ENCODE measurements around the gene ITGB3BP.
"Not testable (repeated sequence)": the region's sequence is repeated elsewhere in the genome, so short reads cannot be mapped to it uniquely, and the experiment has no call there.

Gene ITGB3BP

GRCh38 chr1:63501256-63501655, 21.8 kb downstream of the ITGB3BP start:
- no peak for DNase-seq

- no peak for DNase-seq
These were observed 24.9 kb downstream of the ITGB3BP start for GRCh38 chr1:63498106-63498505.

DNA sequence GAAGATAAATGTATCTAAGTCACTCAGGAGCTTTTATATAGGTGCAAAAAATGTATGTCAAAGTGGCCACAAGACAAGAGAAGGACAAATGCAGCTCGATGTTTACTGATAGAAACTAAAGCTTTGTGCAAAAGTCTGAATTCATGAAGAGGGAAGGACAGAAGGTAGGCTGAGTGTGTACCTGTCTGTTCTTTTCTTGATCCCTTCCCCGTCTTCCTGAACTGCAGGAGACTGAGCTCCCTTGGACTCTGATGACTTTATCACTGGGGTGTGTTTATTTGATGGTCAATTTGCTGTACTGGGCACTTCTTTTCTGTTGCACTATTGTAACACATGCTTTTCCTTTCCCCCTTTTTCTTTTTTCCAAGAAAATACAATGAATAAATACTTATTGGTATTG, 25.4 kb downstream of the ITGB3BP start:
- no peak for DNase-seq

GRCh38 chr1:63487336-63488065, 35.5 kb downstream of the ITGB3BP start:
- DNase-seq: no peak

- DNase-seq: no peak
These were observed 36.4 kb downstream of the ITGB3BP start for GRCh38 chr1:63486629-63487028.

GRCh38 chr1:63480057-63480456, 43.0 kb downstream of the ITGB3BP start:
- no peak for DNase-seq

DNA sequence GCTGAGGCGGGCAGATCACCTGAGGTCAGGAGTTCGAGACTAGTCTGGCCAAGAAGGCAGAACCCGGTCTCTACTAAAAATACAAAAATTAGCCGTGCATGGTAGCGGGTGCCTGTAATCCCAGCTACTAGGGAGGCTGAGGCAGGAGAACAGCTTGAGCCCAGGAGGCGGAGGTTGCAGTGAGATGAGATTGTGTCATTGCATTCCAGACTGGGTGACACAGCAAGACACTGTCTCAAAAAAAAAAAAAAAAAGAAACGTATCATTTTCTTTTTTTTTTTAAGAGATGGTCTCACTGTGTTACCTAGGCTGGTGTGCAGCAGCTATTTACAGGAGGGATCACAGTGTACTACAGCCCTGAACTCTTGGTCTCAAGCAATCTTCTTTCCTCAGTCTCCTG, 47.3 kb downstream of the ITGB3BP start:
- no peak for DNase-seq

- not testable (repeated sequence) for DNase-seq
These were observed 54.3 kb downstream of the ITGB3BP start for GRCh38 chr1:63468683-63469082.

- no peak for DNase-seq
These were observed 56.3 kb downstream of the ITGB3BP start for GRCh38 chr1:63466759-63467158.

DNA sequence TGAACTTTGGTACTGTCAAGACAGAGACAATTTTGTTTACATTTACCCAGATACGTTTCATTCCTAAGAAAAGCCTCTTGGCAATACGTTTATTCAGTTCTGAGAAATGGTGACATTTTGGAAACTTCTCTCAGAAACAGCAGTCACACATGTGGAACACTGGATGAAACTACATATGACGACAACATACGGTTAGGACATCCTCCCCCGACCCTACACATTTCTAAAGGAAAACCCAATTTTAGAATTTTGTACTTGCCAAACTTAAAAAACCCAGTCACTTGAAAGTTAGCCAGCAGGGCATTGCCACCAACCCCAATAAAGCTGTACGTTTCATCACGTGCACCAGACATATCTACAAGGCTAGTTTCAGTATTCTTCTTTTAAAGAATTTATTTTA, 56.8 kb downstream of the ITGB3BP start:
- DNase-seq: no peak

GRCh38 chr1:63463248-63463647, 59.8 kb downstream of the ITGB3BP start:
- DNase-seq: no peak

- no peak for DNase-seq
These were observed 61.3 kb downstream of the ITGB3BP start for GRCh38 chr1:63461661-63462230.

DNA sequence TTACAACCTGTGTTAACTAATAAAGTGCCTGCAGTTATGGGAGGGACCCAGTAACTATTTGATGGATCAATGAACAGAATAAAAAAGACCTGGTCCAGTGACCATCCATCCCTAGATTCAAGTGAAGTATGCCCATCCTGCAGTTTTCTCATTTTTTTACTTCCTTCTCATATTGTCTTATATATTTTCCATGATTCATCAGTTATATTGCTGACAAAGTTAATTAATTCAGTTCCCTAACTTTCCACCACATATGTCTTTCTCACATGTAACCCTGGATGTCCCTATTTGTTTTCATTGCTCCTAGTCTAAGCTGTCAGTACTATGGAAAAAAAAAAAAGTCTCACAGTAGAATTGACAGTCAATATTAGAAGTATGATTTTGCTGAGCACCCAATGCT, 64.3 kb downstream of the ITGB3BP start:
- no peak for DNase-seq

GRCh38 chr1:63454269-63454668, 68.8 kb downstream of the ITGB3BP start:
- no peak for DNase-seq

GRCh38 chr1:63453232-63453631, 69.8 kb downstream of the ITGB3BP start:
- DNase-seq: no peak

- DNase-seq: no peak
These were observed 72.6 kb downstream of the ITGB3BP start for GRCh38 chr1:63450416-63450815.

DNA sequence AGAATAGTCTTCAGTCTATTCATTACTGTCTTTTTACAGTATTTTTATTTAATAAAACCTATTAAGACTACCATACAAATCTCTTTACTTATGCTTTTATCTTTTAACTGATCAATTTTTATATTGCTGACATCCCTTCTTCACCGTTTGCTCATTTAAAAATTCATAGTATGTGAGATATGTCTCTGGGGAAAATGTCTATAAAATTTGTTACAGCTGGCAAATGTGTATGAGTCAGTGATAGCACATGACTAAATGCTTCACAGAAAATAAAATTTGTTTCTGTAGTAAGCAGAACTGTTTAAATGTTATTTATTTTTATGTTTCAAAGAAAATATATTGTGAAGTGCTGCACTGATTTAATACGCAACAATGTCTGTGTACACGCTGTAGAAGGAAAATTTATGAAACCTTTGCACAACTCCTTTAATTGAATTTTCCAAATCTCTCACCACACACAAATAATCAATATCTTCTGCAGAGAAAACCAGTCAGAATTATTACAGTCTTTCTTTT, 74.2 kb downstream of the ITGB3BP start:
- DNase-seq: no peak

GRCh38 chr1:63442141-63442475, 80.9 kb downstream of the ITGB3BP start:
- no peak for DNase-seq

GRCh38 chr1:63435161-63435560, 87.9 kb downstream of the ITGB3BP start:
- no peak for DNase-seq

- DNase-seq: no peak
These were observed 93.7 kb downstream of the ITGB3BP start for GRCh38 chr1:63429281-63429680.

- DNase-seq: no peak
These were observed 94.2 kb downstream of the ITGB3BP start for GRCh38 chr1:63428815-63429214.

- no peak for DNase-seq
These were observed 99.4 kb downstream of the ITGB3BP start for GRCh38 chr1:63423649-63424048.

GRCh38 chr1:63420746-63421145, 102.3 kb downstream of the ITGB3BP start:
- DNase-seq: not testable (repeated sequence)

DNA sequence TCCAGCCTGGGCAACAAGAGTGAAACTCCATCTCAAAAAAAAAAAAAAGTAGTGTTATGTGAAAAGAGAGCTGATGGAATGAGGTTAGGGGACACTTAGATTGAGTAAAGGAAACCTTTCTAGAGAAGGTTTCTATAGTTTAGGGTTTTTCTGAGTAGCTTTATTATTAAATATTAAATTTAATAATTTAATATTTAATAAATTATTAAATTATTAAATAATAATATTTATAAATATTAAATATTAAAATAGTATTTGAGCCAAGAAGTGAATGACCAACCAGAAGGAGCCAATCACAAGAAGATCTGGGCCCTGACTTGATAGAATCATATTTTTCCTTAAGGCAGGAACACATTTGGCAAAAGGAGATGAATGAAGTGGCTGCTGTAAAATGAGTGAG, 104.9 kb downstream of the ITGB3BP start:
- no peak for DNase-seq

All from activated T-cell treated with anti-CD3 and anti-CD28 coated beads, Interleukin-2, amount 50 U/mL, for 1 hour (primary cell).